ENCODE data around the gene EFHC1.
A peak's percentile ranks its signal among the peaks of the same experiment; 100 is the strongest.
"Not testable (repeated sequence)": the region's sequence is repeated elsewhere in the genome, so short reads cannot be mapped to it uniquely, and the experiment has no call there.

Gene EFHC1

GRCh38 chr6:52384145-52384766, 35.9 kb upstream of the EFHC1 start:
- Histone ChIP-seq H3K4me3 (ENCODE audit: low read depth in 1 of 2, low read length in 2 of 2) (no peak overlapping the region), H3K9me3 (ENCODE audit: control insufficient read depth in 1 of 2, low read length in 2 of 2) (no peaks in the 10 kb centered on the region), H3K9ac (ENCODE audit: low read depth in 1 of 2, low read length in 2 of 2) (no peak overlapping the region), H3K4me1 (ENCODE audit: control insufficient read depth in 1 of 2, insufficient read depth in 2 of 2, low read length in 2 of 2) (peaks cover 10 to 13% of the 10 kb centered on the region in 2 donors), H3K27ac (ENCODE audit: low read depth, low read length) (no peak overlapping the region), H3K36me3 (ENCODE audit: control insufficient read depth in 1 of 2, insufficient read depth in 2 of 2, low read length in 2 of 2) (peaks cover 4 to 8% of the 10 kb centered on the region in 2 donors), H3K27me3 (ENCODE audit: control insufficient read depth in 1 of 2, insufficient read depth in 2 of 2, low read length in 2 of 2) (no peaks in the 10 kb centered on the region)

GRCh38 chr6:52385074-52385473, 35.1 kb upstream of the EFHC1 start:
- H3K9ac ChIP-seq (ENCODE audit: low read depth in 1 of 2, low read length in 2 of 2), result no peak overlapping the region
- no peaks in the 10 kb centered on the region for H3K27me3 ChIP-seq (ENCODE audit: control insufficient read depth in 1 of 2, insufficient read depth in 2 of 2, low read length in 2 of 2)
- H3K4me3 ChIP-seq (ENCODE audit: low read depth in 1 of 2, low read length in 2 of 2), result no peak overlapping the region
- no peak overlapping the region for H3K27ac ChIP-seq (ENCODE audit: low read depth, low read length)
- H3K4me1 ChIP-seq (ENCODE audit: control insufficient read depth in 1 of 2, insufficient read depth in 2 of 2, low read length in 2 of 2), result peaks cover 17 to 19% of the 10 kb centered on the region in 2 donors
- H3K36me3 ChIP-seq (ENCODE audit: control insufficient read depth in 1 of 2, insufficient read depth in 2 of 2, low read length in 2 of 2), result peaks cover 4 to 8% of the 10 kb centered on the region in 2 donors
- no peaks in the 10 kb centered on the region for H3K9me3 ChIP-seq (ENCODE audit: control insufficient read depth in 1 of 2, low read length in 2 of 2)

GRCh38 chr6:52388119-52388518, 32.0 kb upstream of the EFHC1 start:
- not testable (repeated sequence) for H3K27ac ChIP-seq (ENCODE audit: low read depth, low read length); H3K9me3 ChIP-seq (ENCODE audit: control insufficient read depth in 1 of 2, low read length in 2 of 2); H3K36me3 ChIP-seq (ENCODE audit: control insufficient read depth in 1 of 2, insufficient read depth in 2 of 2, low read length in 2 of 2); H3K27me3 ChIP-seq (ENCODE audit: control insufficient read depth in 1 of 2, insufficient read depth in 2 of 2, low read length in 2 of 2); H3K4me3 ChIP-seq (ENCODE audit: low read depth in 1 of 2, low read length in 2 of 2); H3K9ac ChIP-seq (ENCODE audit: low read depth in 1 of 2, low read length in 2 of 2)
- H3K4me1 ChIP-seq (ENCODE audit: control insufficient read depth in 1 of 2, insufficient read depth in 2 of 2, low read length in 2 of 2), result peaks cover 32 to 41% of the 10 kb centered on the region in 2 donors

GRCh38 chr6:52388790-52389189, 31.4 kb upstream of the EFHC1 start:
- no peaks in the 10 kb centered on the region for H3K27me3 ChIP-seq (ENCODE audit: control insufficient read depth in 1 of 2, insufficient read depth in 2 of 2, low read length in 2 of 2)
- H3K27ac ChIP-seq (ENCODE audit: low read depth, low read length), result no peak overlapping the region
- peak overlapping the region in 1 of 2 donors; percentile 5 for H3K9ac ChIP-seq (ENCODE audit: low read depth in 1 of 2, low read length in 2 of 2)
- no peak overlapping the region for H3K4me3 ChIP-seq (ENCODE audit: low read depth in 1 of 2, low read length in 2 of 2)
- peaks cover 33 to 42% of the 10 kb centered on the region in 2 donors for H3K4me1 ChIP-seq (ENCODE audit: control insufficient read depth in 1 of 2, insufficient read depth in 2 of 2, low read length in 2 of 2)
- H3K9me3 ChIP-seq (ENCODE audit: control insufficient read depth in 1 of 2, low read length in 2 of 2), result no peaks in the 10 kb centered on the region
- no peaks in the 10 kb centered on the region for H3K36me3 ChIP-seq (ENCODE audit: control insufficient read depth in 1 of 2, insufficient read depth in 2 of 2, low read length in 2 of 2)

- H3K27ac ChIP-seq (ENCODE audit: low read depth, low read length), result peak overlapping the region; percentile 5
- H3K9me3 ChIP-seq (ENCODE audit: control insufficient read depth in 1 of 2, low read length in 2 of 2), result no peaks in the 10 kb centered on the region
- peak overlapping the region in 1 of 2 donors; percentile 42 for H3K4me3 ChIP-seq (ENCODE audit: low read depth in 1 of 2, low read length in 2 of 2)
- peak overlapping the region in 1 of 2 donors; percentile 19 for H3K9ac ChIP-seq (ENCODE audit: low read depth in 1 of 2, low read length in 2 of 2)
- no peaks in the 10 kb centered on the region for H3K36me3 ChIP-seq (ENCODE audit: control insufficient read depth in 1 of 2, insufficient read depth in 2 of 2, low read length in 2 of 2)
- peaks cover 34 to 47% of the 10 kb centered on the region in 2 donors for H3K4me1 ChIP-seq (ENCODE audit: control insufficient read depth in 1 of 2, insufficient read depth in 2 of 2, low read length in 2 of 2)
- no peaks in the 10 kb centered on the region for H3K27me3 ChIP-seq (ENCODE audit: control insufficient read depth in 1 of 2, insufficient read depth in 2 of 2, low read length in 2 of 2)
These were observed 30.9 kb upstream of the EFHC1 start for GRCh38 chr6:52389264-52389625.

GRCh38 chr6:52389626-52390360, 30.3 kb upstream of the EFHC1 start:
- peaks cover 37 to 50% of the 10 kb centered on the region in 2 donors for H3K4me1 ChIP-seq (ENCODE audit: control insufficient read depth in 1 of 2, insufficient read depth in 2 of 2, low read length in 2 of 2)
- no peaks in the 10 kb centered on the region for H3K9me3 ChIP-seq (ENCODE audit: control insufficient read depth in 1 of 2, low read length in 2 of 2)
- H3K36me3 ChIP-seq (ENCODE audit: control insufficient read depth in 1 of 2, insufficient read depth in 2 of 2, low read length in 2 of 2), result no peaks in the 10 kb centered on the region
- H3K27me3 ChIP-seq (ENCODE audit: control insufficient read depth in 1 of 2, insufficient read depth in 2 of 2, low read length in 2 of 2), result no peaks in the 10 kb centered on the region
- peak overlapping the region; percentile 7 to 42 for H3K4me3 ChIP-seq (ENCODE audit: low read depth in 1 of 2, low read length in 2 of 2)
- H3K27ac ChIP-seq (ENCODE audit: low read depth, low read length), result peak overlapping the region; percentile 55
- peak overlapping the region; percentile 19 to 60 for H3K9ac ChIP-seq (ENCODE audit: low read depth in 1 of 2, low read length in 2 of 2)

GRCh38 chr6:52390361-52390727, 29.8 kb upstream of the EFHC1 start:
- peak overlapping the region; percentile 13 to 60 for H3K9ac ChIP-seq (ENCODE audit: low read depth in 1 of 2, low read length in 2 of 2)
- peak overlapping the region; percentile 7 to 42 for H3K4me3 ChIP-seq (ENCODE audit: low read depth in 1 of 2, low read length in 2 of 2)
- peak overlapping the region; percentile 55 for H3K27ac ChIP-seq (ENCODE audit: low read depth, low read length)

GRCh38 chr6:52391599-52391998, 28.5 kb upstream of the EFHC1 start:
- no peaks in the 10 kb centered on the region for H3K9me3 ChIP-seq (ENCODE audit: control insufficient read depth in 1 of 2, low read length in 2 of 2)
- peaks cover 47 to 65% of the 10 kb centered on the region in 2 donors for H3K4me1 ChIP-seq (ENCODE audit: control insufficient read depth in 1 of 2, insufficient read depth in 2 of 2, low read length in 2 of 2)
- no peaks in the 10 kb centered on the region for H3K36me3 ChIP-seq (ENCODE audit: control insufficient read depth in 1 of 2, insufficient read depth in 2 of 2, low read length in 2 of 2)
- H3K9ac ChIP-seq (ENCODE audit: low read depth in 1 of 2, low read length in 2 of 2), result no peak overlapping the region
- H3K27ac ChIP-seq (ENCODE audit: low read depth, low read length), result no peak overlapping the region
- H3K27me3 ChIP-seq (ENCODE audit: control insufficient read depth in 1 of 2, insufficient read depth in 2 of 2, low read length in 2 of 2), result no peaks in the 10 kb centered on the region
- no peak overlapping the region for H3K4me3 ChIP-seq (ENCODE audit: low read depth in 1 of 2, low read length in 2 of 2)

More at GRCh38 chr6:52390361-52390727, 29.8 kb upstream of the EFHC1 start:
- no peaks in the 10 kb centered on the region for H3K9me3 ChIP-seq (ENCODE audit: control insufficient read depth in 1 of 2, low read length in 2 of 2)
- H3K36me3 ChIP-seq (ENCODE audit: control insufficient read depth in 1 of 2, insufficient read depth in 2 of 2, low read length in 2 of 2), result no peaks in the 10 kb centered on the region
- peaks cover 37 to 53% of the 10 kb centered on the region in 2 donors for H3K4me1 ChIP-seq (ENCODE audit: control insufficient read depth in 1 of 2, insufficient read depth in 2 of 2, low read length in 2 of 2)
- H3K27me3 ChIP-seq (ENCODE audit: control insufficient read depth in 1 of 2, insufficient read depth in 2 of 2, low read length in 2 of 2), result no peaks in the 10 kb centered on the region

GRCh38 chr6:52392944-52393343, 27.2 kb upstream of the EFHC1 start:
- no peaks in the 10 kb centered on the region for H3K9me3 ChIP-seq (ENCODE audit: control insufficient read depth in 1 of 2, low read length in 2 of 2)
- no peaks in the 10 kb centered on the region for H3K27me3 ChIP-seq (ENCODE audit: control insufficient read depth in 1 of 2, insufficient read depth in 2 of 2, low read length in 2 of 2)
- H3K4me1 ChIP-seq (ENCODE audit: control insufficient read depth in 1 of 2, insufficient read depth in 2 of 2, low read length in 2 of 2), result peaks cover 51 to 74% of the 10 kb centered on the region in 2 donors
- no peak overlapping the region for H3K27ac ChIP-seq (ENCODE audit: low read depth, low read length)
- H3K9ac ChIP-seq (ENCODE audit: low read depth in 1 of 2, low read length in 2 of 2), result no peak overlapping the region
- no peak overlapping the region for H3K4me3 ChIP-seq (ENCODE audit: low read depth in 1 of 2, low read length in 2 of 2)
- H3K36me3 ChIP-seq (ENCODE audit: control insufficient read depth in 1 of 2, insufficient read depth in 2 of 2, low read length in 2 of 2), result no peaks in the 10 kb centered on the region

GRCh38 chr6:52393780-52394179, 26.4 kb upstream of the EFHC1 start:
- Histone ChIP-seq H3K4me1 (ENCODE audit: control insufficient read depth in 1 of 2, insufficient read depth in 2 of 2, low read length in 2 of 2) (peaks cover 46 to 69% of the 10 kb centered on the region in 2 donors), H3K27ac (ENCODE audit: low read depth, low read length) (no peak overlapping the region), H3K27me3 (ENCODE audit: control insufficient read depth in 1 of 2, insufficient read depth in 2 of 2, low read length in 2 of 2) (no peaks in the 10 kb centered on the region), H3K36me3 (ENCODE audit: control insufficient read depth in 1 of 2, insufficient read depth in 2 of 2, low read length in 2 of 2) (no peaks in the 10 kb centered on the region), H3K4me3 (ENCODE audit: low read depth in 1 of 2, low read length in 2 of 2) (no peak overlapping the region), H3K9ac (ENCODE audit: low read depth in 1 of 2, low read length in 2 of 2) (no peak overlapping the region), H3K9me3 (ENCODE audit: control insufficient read depth in 1 of 2, low read length in 2 of 2) (no peaks in the 10 kb centered on the region)

Measured in duodenal mucosa (tissue), 2 donors.